HuH-7 (cell line): Measurements from ENCODE around the gene KPNA6.
A peak's percentile ranks its signal among the peaks of the same experiment; 100 is the strongest.
"Not testable (repeated sequence)": the region's sequence is repeated elsewhere in the genome, so short reads cannot be mapped to it uniquely, and the experiment has no call there.

Source experiments
- DNase-seq: peaks from one replicate; pipeline ENCODE4 v3.0.0; 2011; ENCODE audit warnings: low spot score

KPNA6 gene

DNA sequence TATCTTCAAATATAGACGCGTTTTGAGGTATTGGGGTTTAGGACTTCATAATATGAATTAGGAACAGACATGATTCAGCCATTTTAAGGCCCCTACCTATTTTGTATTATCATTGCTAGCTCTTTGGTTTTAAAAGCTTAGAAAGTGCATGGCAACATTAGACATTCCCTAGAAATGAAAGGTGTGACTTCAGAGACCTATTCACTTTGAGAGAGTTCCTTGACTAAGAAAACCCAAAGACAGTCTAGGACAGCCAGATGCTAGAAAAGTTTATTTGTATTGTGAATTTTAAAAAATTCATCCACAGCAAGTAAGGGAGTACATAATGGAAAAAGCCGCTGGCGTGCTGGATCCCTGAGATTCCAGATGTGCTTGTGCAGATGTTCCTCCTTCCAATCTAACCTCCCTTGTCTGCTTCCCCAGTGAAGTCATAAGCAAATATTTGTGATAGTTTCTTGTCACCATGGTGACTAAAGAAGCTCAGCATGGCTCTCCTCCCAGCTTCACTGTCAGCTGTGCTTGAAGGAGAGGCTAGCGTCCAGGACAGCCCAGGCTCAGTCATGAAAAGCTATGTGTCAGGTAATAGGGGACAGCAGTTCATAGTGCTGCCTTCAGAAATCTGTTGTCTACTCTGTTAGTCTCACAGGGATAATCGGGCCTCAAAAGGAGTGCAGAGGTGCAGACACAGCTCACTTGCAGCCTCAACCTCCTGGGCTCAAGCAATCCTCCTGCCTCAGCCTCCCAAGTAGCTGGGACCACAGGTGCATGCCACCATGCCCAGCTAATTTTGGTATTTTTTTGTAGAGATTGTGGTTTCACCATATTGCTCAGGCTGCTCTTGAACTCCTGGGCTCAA is 34.8 kb downstream of the KPNA6 start:
- peak; percentile 30 for DNase-seq

DNA sequence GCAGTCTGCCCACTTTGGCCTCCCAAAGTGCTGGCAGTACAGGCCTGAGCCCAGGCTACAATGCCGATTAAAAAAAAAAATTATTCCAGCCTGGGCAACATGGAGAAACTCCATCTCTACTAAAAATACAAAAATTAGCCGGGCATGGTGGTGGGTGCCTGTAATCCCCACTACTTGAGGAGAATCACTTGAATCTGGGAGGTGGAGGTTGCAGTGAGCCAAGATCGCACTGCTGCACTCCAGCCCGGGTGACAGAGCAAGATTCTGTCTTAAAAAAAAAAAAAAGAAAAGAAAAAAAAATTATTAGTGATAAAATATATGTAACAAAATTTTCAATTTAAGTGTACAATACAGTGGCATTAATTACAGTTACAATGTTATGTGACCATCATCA is 35.4 kb downstream of the KPNA6 start:
- DNase-seq = not testable (repeated sequence)

DNA sequence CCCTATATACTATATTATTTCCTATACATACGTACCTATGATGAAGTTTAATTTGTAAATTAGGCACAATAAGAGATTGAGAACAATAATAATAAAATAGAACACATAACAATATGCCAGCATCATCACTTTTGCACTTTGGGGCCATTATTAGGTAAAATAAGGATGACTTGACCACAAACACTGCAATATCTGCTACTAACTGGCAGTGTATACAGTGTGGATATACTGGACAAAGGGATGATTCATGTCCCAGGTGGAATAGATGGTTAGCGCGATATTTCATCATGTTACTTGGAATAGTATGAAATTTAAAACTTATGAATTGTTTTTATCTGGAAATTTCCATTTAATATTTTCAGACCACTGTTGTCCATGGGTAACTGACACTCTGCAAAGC is 36.2 kb downstream of the KPNA6 start:
- DNase-seq = no peak

DNA sequence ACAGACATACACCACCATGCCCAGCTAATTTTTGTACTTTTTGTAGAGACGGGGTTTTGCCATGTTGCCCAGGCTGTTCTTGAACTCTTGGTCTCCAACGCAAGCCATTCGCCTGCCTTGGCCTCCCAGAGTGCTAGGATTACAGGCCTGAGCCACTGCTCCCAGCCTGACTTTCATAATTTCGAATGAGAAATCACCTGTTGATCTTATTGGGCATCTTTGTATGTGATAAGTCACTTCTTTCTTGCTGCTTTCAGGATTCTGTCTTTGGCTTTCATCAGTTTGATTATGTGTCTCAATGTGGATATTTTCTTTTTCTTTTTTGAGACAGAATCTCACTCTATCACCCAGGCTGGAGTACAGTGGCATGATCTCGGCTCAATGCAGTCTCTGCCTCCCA is 39.9 kb downstream of the KPNA6 start:
- DNase-seq = not testable (repeated sequence)

DNA sequence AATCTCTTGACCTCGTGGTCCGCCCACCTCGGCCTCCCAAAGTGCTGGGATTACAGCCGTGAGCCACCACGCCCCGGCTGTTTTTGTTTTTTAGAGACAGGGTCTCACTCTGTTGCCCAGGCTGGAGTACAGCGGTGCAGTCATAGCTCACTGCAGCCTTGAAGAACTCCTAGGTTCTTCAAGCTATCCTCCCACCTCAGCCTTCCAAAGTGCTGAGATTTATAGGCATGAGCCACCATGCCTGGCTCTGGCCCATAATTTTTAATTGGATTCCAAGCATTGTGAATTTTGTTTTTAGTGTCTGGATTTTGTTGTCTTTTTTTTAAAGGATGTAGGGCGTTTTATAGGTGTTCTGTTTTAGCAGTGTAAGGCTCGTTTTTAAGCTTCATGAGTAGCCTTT is 43.0 kb downstream of the KPNA6 start:
- no peak for DNase-seq

DNA sequence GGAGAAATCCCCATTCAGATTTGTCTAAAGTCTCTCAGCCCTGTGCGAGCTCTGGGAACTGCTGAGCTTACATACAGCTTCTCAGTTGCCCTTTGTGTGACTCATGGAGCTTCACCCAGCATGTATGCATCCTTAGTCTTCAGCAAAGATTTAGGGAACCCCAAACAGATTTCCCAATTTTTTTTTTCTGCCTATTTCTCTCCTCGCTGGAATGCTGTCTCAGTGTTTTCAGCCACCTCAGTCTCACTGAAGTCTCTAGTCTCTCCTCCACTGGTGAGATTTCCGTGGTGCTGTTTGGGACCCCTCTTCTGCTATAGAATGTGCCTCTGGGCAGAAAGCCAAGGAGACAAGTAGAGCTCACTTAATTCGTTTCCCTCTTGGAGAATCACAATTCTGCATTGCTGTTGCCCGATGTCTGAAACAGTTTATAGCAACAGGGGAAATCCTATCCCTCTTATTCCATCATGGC is 43.5 kb downstream of the KPNA6 start:
- no peak for DNase-seq

DNA sequence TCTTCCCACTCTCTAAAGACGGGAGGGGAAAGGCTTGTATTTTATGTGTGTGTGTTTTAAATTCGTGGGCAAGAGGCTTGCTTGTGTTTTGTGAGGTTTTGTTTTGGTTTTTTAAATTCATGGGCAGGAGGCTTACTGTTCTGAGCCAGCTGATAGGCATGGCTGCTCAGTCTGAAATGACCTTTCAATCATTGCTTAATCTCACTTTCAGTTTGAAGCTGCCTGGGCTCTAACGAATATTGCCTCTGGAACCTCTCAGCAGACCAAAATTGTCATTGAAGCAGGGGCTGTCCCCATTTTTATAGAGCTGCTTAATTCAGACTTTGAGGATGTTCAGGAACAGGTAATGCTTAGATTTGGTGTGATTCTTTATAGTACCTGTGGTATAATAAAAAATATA is 51.3 kb downstream of the KPNA6 start:
- DNase-seq = no peak

DNA sequence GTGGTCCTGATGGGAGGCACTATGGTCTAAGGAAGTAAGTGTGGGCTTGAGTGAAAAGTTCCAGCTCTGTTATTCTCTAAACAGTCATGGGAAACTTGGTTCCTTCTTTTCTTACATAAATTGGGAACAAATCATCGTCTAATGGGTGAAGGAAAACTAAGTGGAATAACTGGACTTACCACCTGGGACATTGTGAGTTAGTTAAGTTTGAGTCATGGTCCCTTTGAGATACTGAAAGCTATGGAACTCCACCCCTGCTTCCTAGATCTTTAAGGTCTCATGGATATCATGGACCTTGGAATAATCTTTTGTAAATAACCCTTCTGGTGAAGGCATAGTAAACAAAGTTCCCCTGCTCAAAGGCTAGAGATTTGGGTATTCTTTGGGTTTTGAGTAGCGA is 55.5 kb downstream of the KPNA6 start:
- DNase-seq = no peak

DNA sequence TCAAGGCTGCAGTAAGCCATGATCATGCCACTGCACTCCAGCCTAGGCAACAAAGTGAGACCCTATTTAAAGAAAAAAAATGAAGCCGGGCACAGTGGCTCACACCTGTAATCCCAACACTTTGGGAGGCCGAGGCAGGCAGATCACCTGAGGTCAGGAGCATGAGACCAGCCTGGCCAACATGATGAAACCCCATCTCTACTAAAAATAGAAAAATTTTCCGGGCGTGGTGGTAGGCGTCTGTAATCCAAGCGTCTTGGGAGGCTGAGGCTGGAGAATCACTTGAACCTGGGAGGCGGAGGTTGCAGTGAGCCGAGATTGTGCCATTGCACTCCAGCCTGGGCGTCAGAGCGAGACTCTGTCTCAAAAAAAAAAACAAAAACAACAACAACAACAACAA is 57.8 kb downstream of the KPNA6 start:
- DNase-seq = not testable (repeated sequence)

DNA sequence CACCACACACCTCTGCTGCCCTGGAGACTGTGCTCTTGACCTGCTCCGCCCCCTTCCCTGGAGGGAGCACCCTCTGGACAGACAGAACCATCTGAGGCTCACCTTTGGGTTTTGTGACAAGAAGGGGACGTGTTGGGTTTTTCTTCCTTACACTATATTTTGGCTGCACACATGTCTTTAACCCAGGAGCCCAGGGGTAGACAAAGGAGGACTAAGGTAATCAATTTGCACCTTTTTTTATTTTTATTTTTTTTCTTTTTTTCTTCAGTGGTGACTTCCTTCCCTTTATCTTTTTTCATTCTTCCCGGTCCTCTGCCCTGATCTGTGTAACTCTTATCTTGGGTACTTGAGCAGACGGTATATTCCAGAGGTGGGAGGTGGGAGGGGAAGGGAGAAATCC is 63.1 kb downstream of the KPNA6 start:
- DNase-seq = no peak

DNA sequence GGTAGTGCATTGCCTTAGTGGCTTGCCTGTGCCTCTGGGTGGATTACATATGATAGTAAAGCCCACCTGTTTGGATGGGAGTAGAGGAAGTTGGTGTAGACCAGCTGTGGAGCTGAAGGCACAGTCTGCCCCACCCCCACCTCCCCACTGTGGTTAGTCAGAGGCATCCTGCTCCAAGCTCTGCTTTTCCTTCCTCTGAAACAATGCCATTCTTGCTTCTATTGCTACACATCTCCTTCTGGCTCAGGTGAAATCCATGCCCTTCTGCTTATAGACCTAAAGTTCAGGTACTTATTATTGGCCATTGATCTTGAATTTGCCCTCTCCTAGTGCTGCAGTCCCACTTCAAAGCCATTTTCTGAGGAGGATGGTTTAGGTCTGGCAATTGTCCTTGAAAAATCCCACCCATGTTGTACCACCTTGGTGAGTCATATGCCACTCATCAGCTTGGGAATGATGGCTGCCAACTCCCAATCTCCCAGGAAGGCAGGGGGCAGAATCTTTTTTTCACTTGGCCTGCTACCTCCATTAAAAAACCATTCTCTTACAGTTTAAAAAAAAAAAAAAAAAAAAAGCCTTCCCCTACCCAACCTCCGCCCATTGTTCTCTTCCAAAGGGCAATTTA is 64.9 kb downstream of the KPNA6 start:
- DNase-seq = no peak

DNA sequence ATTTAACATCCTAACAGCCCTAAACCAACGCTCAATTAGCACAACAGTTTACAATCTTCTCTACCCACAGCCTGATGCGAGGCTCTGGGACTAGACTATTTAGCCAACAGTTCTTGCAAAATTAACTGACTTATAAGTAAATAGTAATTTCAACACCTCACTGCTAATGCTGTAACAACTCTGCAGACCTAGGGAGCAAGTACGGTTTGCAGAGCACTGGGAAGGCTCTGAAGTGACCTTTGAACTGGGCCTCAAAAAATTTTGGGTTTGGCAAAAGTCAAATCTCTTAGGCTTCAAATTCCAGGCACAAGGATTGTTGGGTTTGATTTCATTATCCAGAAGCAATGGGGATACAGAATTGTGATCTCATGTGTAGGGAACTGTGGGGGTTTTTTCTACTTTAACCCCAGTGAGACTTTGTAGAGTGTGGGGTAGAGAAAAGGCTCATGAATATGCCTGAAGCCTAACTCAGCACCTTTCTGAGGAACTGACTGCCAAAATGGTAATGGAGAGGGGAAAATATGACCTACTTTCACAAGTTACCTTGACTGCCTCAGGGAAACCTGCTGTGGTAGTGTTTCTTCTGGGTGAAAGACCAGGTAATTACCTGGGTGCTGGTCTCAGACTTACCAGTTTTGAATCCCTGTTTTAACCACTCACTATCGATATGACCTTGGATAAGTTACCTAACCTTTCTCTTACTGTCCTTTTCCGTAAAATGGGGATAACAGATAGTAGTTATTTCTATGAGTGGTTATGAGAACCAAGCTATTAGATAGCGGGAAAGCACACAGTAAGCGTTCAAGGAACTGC is 70.7 kb downstream of the KPNA6 start:
- DNase-seq = peak; percentile 73

DNA sequence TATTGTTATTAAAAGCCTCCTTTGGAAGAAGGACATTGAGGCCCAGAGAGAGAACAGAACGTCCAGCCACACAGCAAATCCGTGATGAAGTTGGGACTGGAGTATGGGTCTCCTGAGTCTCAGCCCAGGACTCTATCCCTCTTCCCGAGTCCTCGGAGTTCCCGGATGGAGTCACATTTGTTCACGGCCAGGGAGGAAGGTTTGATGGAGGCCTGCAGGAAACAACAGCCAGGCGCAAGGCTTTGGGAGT is 71.3 kb downstream of the KPNA6 start:
- no peak for DNase-seq

DNA sequence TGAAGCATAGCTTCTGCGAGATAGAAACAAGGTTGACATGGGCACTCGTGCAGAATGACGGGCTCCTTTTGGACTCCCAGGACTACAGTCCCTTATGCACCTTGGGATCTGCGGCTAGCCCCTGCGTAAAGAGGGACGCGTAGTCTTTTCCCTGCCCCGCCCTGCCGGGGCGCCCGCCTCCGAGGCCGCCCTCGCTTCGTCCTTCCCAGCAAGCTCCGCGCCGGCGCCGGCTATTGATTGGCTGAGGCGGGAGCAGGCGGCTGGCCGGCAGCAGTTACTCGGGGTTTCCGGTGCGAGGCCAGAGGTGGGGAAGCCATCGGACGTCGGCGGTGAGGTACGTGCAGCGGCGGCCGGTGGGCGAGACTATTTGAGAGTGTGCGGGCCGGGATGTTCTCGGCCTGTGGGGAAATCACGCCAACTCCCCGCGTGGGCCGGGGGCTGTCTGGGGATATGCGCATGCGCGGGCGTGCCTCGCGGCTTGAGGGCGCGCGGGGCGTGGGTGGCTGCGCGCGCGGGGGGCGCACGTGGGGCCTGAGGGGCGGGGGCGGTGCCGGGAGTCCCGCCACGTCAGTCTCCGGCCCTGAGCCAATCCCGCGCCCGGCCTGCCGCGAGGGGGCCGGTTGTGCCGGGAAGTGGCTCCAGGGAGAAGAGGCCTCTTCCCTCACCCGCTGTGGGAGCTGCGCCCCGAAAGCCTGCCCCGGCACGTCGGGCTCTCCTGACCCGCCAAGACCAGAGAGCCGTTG is 71.8 kb downstream of the KPNA6 start, which contains the start of gene TXLNA:
Gene TXLNA, plus strand, starts transcription at position 233 of the 743 bp plus-strand sequence. CDS start 671 bp downstream, outside the sequence.
- peak; percentile 92 for DNase-seq

DNA sequence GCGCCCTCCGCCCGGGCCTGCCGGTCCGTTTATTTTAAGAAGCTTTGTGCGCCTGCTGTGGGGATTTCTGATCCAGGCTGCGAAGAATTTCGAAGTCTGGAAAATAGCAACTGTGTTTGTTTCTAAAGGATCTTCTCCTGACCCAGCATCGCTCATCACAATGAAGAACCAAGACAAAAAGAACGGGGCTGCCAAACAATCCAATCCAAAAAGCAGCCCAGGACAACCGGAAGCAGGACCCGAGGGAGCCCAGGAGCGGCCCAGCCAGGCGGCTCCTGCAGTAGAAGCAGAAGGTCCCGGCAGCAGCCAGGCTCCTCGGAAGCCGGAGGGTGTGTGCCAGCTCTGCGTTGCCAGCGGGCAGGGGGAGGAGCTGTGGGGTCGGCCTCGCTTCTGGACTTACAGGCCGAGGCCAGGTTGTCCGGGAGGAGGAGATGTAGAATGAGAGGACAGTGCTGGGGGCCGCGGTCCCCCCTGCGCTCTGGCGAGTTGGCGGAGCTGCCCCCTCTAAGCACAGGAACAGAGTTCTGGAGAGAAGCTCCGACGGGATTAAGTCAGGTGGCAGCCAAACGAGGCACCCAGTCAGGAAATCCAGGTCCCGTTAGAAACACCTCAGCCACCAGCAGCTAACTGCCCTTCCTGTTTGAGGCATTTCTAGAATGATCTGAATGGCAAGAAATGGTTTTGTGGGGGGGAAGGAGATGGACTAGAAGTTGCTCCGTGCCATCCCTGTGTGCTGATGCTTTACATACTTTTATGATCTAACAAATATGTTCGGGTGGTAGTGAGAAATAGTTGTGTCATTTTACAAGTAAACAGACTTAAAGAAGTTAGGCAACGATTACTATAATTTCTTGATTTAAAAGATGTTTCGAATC is 72.6 kb downstream of the KPNA6 start:
- no peak for DNase-seq

DNA sequence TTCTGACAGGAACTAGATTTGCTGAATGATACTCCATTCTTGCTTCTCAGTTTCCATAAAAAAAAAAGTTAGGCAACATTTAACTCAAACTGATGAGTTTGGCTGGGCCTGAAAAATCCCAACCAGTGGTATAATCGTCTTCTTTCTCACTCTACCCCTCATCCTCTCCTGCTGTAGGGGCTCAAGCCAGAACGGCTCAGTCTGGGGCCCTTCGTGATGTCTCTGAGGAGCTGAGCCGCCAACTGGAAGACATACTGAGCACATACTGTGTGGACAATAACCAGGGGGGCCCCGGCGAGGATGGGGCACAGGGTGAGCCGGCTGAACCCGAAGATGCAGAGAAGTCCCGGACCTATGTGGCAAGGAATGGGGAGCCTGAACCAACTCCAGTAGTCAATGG is 73.2 kb downstream of the KPNA6 start:
- no peak for DNase-seq

DNA sequence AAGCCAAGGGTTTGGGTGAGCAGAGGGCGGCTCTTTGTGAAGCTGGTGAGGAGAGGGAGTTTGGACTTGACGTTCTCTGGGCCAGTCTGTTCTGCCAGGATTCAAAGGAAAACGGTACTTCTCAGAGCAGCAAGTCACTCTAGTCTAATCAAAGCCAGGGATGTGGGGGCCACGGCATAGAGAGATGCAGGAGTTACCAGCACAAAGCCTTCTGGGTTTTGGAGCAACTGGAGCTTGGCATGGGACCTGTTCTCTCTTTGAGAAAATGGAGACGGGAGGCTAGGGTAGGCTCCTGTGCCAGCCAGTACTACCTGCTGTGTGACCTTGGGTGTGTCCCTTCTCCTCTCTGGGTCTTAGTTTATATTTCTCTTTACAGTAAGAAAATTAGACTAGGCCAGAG is 73.7 kb downstream of the KPNA6 start:
- no peak for DNase-seq

DNA sequence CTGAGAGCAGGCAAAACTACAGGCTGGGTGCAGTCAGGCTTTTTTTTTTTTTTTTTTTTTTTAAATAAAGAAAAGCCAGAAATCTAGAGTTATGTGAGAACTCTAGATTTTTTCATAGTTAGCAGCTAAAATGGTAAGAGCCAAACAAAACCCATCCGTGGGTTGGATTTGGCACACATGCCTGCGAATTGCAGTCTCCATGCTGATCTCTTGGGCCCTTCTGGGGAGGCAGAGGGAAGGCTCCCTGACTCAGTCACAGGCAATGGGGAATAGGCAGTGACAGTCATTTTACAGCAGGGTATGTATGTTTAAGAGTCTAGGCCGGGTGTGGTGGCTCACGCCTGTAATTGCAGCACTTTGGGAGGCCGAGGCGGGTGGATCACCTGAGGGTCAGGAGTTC is 74.2 kb downstream of the KPNA6 start:
- DNase-seq = no peak

DNA sequence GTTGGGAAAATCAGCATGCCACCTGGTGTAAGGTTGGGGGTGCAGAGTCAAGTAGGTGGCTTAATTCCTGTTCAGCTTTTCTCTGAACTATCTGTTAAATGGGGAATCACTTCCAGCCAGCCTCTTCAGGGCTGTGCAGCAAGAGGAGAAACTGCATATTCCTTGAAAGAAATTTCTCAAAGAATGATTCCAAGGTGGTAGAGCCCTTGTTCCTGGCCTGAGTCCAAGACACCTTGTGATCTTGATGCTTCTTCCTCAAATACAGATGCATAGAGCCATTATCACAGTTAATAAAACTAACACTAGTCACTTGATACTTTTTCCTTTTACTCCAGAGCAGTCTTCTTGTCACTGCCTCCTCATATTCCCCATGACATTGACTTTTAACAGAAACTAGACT is 76.8 kb downstream of the KPNA6 start:
- DNase-seq = no peak

DNA sequence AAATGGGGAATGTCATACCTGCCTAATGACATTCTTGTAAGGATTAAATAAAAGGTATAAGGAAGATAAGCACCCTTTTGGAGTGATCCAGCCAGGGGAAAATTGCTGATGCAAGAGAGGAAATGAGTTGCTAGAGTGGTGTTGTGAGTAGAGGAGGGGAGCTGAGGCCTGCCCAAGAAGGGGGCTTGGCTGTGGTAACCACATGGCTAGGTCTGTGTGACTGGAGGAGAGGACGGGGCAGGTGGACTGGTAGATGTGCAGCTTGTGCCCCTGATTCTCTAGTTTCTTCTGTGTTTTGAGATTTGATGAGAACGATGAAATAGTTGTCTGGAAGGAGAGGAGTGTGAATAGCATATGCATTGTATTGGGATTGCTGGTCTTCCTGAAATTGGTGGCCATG is 78.2 kb downstream of the KPNA6 start:
- no peak for DNase-seq

DNA sequence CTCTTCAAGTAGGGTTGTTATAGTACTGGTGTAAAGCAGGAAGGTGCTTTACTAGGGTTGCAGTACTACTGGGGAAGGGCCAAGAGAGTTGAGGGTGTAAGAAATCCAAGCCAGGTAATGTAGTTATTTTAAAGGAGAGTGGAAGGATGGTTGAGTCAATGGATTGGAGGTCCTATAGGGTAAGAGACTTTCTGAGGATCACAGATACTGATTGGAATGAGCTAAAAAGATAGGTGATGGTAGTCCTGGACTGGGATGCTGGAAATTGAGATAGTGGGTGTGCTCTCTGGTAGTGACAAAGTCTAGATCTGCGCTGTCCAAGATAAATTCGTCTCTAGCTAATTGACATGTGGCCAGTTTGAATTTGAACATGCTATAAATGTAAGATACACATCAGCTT is 78.6 kb downstream of the KPNA6 start:
- DNase-seq = no peak
